ENCODE measurements around the gene KIT. TPM values are rescaled to one million over a fixed set of nuclear protein-coding genes. Genes with fewer than 3 reads are reported as not detected.
"Not testable (repeated sequence)": the region's sequence is repeated elsewhere in the genome, so short reads cannot be mapped to it uniquely, and the experiment has no call there.

KIT gene
- not detected for total RNA-seq

DNA sequence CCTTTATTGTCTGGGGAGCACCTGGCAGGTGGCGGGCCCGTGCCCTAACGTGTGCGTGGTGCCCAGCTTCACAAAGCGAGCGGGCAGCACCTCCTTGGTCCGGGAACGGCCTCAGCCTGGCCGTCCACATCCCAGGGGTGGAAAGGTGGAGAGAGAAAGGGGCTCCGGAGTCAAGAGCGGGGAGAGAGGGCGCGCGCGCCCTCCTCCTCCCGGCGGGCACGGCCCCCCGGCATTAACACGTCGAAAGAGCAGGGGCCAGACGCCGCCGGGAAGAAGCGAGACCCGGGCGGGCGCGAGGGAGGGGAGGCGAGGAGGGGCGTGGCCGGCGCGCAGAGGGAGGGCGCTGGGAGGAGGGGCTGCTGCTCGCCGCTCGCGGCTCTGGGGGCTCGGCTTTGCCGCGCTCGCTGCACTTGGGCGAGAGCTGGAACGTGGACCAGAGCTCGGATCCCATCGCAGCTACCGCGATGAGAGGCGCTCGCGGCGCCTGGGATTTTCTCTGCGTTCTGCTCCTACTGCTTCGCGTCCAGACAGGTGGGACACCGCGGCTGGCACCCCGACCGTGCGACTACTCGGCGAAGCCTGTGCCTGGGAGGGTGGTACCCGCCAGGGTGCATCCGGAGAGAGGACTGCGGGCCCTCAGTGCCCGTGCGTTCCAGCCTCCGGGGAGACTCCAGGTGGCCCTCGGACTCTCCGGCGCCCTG lies at the start of gene KIT:
KIT (plus strand) TSS at position 407 of the 701 bp plus-strand sequence; CDS start at position 465, 58 bp downstream.
- DNase-seq = no peak

DNA sequence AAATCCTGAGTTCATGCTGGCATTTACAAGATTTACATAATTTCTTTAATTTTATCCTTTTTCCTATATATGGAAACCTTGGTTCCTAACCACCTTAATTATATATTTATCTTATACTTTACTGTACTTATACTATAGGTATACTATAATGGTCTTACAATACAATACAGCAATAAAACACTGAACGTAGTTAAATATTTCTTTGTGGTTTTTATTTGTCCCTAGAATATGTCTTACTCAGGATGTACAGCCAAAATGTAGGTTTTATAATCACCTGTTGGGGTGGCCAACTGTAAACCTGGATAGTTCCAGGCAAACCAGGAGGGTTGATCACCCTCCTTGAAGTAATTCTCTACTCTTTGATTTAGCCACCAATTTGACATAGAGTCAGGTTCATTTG lies 48.4 kb upstream of the KIT start:
- no peak for DNase-seq

DNA sequence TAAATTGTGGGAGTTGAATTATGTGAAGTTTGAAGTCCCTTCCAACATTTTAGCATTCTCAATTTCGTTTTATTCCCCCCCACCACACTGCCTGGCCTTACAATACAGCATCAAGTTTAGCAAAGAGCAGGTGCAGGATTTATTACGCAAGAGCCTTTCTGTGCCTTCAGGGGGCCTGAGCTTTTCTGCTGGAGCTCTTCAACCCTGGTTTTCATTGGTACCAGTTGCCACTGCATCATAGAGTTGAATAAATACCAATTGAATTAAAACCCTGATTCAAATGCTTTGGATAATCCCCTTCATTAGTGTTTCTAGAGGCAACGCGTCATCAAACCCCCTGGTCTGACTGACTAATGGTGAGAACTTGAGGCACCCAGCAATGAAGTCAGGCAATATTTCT lies 43.6 kb upstream of the KIT start:
- DNase-seq = no peak

DNA sequence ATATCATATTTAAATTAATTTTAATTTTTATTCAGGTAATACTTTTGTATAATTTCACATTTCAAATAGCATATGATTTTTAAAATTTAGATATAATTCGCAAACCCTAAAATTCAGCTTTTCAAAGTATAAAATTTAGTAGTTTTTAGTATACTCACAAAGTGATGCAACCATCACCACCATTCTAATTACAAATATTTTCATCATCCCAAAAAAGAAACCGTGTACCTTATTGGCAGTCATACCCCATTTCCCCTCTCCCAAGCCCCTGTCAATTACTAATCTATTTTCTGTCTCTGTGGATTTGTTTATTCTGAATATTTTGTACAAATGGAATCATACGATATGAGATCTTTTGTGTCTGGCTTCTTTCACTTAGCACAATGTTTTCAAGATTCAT lies 37.0 kb upstream of the KIT start:
- DNase-seq = no peak

DNA sequence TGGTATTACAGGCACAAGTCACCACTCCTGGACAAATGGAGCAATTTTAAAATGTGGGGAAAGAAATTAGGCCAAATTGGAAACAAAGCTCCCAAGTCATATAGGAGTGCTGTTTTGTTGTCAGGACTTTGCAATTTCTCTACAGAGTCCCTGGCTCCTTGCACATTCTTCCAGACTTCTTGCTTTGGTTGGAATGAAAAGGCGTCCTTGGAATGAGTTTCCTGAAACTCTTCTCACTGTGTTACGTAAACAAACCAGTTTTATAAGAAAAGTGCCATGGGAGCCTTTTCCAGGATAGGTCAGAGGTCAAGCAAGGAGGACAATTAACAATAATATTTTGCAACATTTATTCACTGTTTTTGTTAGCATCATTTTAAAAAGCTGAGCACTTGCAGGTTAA lies 32.4 kb upstream of the KIT start:
- DNase-seq = no peak

DNA sequence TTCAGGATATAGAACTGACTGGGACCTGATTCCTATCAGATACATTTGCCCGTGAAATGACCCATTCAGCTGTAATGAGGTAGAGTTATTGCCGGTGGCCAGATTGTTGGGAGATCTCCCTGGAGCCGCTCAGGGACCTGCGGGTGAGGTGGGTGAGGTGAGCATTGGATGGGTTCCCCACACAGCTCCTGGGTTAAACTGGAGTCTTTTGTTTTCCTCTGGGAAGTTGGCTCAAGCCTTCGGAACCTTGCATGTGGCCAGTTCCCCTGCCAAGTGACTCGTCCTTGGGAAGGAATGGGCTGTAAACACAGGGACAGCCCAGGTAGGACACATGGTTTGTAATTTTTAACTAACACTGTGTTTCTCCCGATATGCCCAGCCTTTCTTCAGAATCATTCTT lies 31.6 kb upstream of the KIT start:
- no peak for DNase-seq

DNA sequence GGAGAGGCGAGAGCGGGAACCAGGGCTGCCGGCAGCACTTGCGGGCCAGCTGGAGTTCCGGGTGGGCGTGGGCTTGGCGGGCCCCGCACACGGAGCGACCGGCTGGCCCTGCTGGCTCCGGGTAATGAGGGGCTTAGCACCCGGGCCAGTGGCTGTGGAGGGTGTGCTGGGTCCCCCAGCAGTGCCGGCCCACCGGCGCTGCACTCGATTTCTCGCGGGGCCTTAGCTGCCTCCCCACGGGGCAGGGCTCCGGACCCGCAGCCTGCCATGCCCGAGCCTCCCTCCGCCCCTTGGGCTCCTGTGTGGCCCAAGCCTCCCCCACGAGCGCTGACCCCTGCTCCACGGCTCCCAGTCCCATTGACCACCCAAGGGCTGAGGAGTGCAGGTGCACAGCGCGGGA lies 25.2 kb upstream of the KIT start:
- DNase-seq = no peak

DNA sequence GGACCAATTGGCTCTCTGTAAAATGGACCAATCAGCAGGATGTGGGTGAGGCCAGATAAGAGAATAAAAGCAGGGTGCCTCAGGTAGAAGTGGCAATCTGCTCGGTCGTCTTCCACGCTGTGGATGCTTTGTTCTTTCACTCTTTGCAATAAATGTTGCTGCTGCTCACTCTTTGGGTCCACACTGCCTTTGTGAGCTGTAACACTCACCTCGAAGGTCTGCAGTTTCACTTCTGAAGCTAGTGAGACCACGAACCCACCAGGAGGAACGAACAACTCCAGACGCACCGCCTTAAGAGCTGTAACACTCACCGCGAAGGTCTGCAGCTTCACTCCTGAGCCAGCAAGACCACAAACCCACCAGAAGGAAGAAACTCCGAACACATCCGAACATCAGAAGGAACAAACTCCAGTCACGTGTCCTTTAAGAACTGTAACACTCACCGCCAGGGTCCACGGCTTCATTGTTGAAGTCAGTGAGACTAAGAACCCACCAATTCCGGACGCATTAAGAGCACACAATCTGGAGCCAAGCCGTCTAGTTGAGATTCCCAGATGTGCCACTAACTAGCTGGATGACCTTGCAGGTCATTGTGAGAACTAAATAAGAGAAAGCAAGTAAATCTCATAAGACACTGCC lies 24.5 kb upstream of the KIT start:
- not testable (repeated sequence) for DNase-seq

DNA sequence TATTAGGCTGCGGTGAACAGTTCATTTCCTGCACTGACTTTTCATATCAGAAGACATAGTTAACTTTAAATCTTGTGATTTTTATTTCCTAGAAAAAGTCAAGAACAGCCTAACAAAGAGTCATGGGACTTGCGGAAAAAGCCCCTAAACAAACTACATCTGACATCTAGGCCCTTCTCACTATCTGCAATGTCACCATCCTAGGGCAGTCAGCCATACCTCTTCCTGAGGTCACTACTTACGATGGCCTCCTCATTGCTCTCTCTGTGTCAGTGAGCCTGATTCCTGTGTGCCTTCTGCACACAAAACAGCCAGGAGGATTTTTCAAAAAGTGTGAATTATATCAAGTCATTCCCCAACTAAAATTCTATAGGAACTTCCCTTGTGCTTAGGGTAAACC lies 22.4 kb upstream of the KIT start:
- no peak for DNase-seq

DNA sequence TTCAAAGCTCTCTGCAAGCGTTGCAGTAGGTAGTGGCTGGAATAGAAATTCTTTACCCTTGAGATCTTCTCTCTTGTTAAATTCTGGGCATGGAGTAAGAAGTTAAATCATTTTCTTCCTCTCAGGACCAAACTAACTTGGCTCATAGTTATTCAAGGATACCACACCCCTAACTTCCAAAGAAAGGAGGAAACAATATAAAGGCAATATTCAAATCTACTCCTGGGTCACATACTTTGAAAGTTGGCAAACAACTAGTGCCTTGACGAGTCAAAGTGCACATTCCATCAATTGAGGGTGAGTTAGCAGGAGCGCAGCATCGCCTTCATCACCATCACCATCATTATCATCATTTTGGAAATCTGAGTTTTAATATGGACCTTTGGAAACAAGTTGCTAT lies 20.4 kb upstream of the KIT start:
- no peak for DNase-seq

DNA sequence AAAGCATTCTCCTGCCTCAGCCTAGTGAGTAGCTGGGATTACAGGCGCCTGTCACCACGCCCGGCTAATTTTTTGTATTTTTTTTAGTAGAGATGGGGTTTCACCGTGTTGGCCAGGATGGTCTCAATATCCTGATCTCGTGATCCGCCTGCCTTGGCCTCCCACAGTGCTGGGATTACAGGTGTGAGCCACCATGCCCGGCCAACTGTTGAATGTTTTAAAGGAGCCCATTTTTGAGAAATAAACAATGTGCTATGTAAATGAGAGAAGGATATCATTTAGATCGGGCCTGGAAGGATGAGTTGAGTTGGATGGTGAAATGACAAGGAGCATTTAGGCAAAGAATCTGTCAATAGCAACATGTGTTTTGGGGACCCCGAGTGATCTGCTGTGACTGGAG lies 16.7 kb upstream of the KIT start:
- not testable (repeated sequence) for DNase-seq

DNA sequence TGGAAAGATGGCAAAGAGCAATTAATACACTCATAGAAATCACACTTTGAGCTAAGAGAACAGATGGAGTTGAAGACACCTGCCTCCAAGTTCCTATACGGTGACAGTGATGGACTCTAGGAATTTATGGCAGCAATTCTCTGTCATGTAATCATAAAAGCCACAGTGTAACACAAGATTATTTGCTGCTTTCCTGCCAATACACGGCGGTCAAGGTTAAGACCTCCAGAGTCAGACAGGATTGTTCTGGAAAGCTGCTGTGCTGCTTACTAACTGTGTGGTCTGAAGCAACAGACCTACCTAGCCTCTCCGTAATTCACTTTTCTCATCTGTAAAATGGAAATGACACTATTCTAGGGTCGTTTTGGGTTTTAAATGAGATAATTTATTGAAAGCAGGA lies 14.6 kb upstream of the KIT start:
- DNase-seq = no peak

DNA sequence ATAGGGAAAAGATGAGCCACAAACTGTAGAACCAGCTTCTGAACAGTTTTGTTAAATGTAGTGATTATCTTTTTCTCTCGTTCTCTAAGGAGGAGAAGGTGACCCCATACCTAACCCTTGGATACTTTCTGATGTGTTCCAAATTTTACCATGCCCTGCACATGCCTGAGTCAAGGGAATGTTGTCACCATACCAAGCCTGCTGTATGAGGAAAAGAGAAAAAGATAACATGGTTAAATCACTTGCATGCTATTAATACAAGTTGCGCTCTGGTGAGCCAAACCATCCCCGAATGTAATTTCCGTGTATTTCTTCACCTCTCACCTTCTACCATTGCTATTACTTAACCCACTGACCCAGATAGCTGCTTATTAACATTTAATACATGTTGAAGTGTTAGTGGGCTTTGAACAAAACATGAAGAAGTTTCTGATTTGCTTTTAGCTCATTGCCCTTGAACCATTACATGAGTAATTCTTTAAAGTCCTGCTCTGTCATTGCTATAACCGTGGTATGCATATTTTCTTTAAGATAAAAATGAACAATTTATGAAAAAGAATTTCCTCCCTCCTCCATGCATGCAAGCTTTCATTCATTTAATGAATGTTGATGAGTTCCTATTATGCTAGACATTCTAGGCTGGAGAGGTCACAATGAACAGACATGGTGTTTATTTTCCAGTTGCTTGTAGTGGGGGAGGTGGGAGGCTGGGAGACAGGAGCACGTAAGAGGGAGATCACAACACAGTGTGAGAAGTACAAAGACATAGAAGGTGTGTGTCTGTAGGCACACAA lies 13.6 kb upstream of the KIT start:
- DNase-seq = no peak

DNA sequence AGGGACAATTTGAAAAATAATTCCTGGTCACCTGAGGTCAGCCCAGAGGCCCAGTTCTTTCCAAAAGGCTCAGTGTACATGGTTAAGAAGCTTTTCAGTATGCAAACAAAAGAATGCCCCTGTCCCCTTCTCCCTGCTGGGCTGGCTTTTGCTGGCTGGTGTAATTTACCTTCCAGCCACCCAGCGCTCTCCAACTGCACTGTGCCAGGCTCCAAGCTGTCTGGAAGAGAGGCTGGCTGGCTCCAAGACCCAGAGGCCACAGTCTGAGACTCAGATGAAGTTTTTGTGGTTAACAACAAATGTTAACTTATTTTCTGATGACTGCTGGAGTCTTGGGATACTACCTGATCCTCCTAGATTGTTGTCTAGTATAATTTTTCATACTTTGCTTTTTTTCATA lies 11.9 kb upstream of the KIT start:
- DNase-seq = no peak

DNA sequence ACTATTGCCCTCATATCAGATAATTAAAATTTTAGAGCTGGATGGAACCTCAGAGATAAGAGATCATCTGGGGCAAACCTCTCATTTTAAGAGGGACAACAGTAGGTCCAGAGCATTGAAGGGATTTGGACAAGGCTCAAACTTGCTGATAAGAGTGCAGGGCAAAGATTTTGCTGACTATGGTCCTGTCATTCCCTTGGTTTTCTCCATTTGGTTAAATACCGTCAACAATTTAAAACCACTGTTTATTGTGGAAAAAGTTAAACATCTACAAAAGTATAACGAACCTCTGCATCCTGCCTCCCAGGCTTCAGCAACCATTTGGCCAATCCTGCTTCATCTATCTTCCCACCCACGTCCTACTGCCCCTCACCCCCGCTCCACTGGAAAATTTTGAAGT lies 10.7 kb upstream of the KIT start:
- no peak for DNase-seq

DNA sequence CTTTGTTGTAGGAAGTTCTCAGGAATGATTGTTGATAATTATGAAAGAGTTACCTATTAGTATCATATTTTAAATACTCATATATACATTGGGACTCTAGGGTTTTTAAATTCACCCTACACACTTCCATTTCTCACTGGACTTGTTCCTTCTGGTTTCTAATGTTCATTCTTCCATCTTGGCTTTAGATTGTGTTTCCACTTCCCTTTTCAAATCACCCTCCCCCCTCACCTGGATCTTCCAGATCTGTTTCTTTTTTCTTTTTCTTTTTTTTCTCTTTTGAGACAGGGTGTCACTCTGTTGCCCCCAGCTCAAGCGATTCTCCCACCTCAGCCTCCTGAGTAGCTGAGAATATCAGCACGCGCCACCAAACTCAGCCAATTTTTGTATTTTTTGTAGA lies 6.7 kb upstream of the KIT start:
- DNase-seq = no peak

DNA sequence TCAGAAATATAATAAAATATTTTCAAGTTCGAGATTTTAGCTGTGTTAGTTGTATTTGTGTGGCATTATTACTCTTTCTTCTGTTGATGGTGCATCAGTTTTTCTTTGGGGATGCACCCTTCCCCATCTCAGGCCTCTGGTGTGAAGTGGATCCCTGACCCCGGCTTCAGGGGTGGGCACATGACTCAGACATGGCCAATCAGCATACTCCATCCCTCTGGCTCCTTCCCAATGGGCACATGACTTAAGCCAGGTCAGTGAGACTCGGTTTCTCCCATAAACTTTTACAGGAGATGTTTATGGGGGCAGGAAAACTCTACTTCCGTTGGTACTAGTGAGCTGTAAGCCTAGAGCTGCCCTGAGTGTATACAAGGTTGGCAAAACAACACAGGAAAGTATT lies 3.0 kb upstream of the KIT start:
- no peak for DNase-seq

DNA sequence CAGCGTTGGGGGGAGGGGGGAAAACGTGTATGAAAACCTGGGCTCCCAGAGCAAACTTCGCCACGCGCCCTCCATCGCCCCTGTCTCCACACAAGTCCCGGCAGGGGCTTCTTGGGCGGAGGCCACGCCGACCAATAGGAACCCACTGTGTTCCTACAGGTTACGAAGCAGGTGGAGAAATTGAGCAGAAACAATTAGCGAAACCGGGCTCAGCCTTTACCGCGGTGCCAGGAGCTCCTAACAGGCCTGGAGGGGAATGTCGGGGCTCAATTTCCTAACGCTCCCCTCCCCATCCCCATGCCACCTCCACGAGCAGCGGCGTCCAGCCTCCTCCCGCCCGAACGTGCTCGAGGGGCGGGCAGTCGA lies 589 bp upstream of the KIT start:
- DNase-seq = no peak

DNA sequence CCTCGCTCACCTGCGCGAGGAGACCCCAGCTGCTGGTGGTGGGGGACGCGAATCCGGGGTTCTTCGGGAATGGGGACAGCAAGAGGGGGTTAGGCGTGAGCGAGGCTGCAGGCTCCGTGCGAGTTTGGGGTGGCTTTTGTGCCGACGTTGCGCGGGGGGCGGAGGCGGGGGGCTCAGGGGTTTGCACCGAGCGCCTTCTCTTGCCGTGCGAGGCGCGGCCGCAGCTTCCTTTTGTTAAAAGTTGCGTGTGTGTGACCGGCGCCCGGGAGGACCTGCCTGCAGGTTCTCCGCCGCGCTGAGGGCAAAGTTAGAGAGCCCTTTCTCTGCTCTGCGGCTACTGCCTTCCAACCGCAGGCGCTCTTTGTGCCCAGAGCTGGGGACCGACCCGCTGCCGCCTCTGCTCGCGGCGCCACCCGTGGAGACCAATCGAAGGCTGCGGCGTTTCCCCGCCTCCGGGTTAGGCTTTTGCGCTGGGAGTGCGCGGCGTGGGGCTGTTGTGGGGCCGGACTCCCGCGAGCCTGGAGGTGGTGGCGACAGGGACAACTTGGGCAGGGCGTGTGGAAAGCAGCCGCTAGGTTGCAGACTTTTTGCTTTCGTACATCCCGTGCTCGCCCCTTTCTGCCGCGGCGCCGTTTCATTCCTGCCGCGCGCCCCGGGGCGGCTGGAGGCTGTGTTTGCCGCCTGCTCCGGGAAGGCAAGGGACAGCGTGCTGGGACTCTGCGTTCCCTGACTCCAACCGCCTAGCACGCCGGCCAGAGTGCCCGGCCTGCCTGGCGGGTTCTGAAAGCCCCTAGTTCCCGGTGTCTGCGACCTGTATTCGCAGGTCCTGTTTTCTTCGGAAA lies 716 bp downstream of the KIT start:
- no peak for DNase-seq

DNA sequence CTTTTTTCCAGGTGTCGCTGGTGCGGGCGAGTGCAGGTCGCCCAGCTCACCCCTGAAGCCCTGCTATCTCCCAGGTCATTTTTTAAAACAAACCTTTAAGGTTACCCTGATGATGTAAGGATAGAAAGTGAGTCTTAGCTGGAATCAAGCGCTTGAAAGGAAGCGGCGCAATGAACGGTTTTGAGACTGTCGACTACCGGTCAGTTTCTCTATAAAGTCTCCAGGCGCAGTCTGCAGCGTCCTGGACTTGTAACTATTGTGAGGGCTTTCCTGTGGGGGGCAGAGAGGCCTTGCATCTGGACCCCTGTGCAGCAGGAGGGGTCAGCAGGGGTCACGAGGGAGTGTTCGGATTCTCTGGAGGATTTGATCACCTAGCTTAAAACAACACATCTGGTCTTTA lies 1.6 kb downstream of the KIT start:
- DNase-seq = no peak

DNA sequence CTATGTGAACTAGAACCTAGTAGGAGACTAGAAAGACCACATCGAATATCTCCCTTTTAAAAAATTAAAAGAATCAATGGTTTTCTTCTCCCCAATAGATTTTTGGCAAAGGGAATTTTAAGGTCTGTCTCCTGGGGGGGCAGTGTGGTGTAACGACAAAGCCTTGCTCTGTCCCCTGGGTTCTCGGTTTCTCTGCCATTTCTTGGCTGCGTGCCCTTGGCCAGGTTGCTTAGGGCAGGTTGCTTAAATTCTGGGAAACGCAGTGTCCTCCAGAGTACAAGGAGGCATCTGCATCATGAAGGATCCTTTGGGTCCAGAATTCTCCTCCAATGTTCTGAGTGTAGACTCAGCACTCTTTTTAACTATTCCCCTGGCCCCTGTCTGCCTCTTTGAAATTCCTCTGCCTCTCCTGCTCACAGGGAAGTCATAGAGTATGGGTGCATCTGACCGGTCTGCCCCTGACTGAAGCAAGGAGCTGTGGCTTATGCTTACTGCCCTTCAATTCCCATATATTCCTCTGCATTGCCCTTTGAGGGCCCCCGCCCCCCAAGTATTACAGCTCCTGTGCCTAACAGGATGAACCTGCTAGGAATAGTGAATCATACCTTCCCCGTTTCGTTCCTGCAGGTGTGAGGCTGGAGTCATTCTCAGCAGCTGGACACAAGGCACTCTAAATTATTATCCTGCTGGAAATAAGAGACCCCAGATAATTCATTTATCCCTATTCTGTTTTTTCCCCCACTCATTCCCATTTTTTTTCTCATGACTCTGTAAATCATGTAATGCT lies 2.2 kb downstream of the KIT start:
- DNase-seq = no peak

DNA sequence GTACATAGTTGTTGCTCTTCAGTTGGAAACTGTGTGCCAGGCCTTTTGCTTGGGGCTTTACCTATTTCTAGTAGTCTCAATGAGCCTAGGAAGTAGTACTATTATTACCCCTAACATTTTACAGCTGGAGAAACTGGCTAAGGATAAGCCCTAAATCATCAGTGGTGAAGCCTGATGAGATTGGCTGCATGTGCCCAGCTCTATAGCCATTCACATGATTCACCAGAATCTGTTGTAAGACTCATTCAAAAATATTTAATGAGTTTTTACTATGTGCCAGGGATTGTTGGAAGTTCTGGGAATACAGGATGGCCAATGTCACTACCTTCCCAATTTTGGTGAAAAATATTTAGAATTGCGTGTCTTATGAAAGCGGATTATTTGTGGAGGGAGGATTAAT lies 2.8 kb downstream of the KIT start:
- DNase-seq = no peak
